KMS-11 (cell line): ENCODE data around the gene USP38.

Experiments used
- H2AFZ ChIP-seq: fragments of 200-600 bp; sonication (generic); 2 replicates; pipeline ENCODE4 v1.6.1; 2016; ENCODE audit warnings: antibody characterized with exemption, mixed run types, low read depth
- H3K27ac ChIP-seq: fragments of 200-600 bp; sonication (generic); 2 replicates; pipeline ENCODE4 v1.6.1; 2016; ENCODE audit warnings: mild to moderate bottlenecking, mixed run types
- H3K27me3 ChIP-seq: fragments of 200-600 bp; sonication (generic); 2 replicates; pipeline ENCODE4 v1.6.1; 2017; ENCODE audit warnings: mild to moderate bottlenecking, low read depth, mixed run types, moderate library complexity; ENCODE audit not compliant: insufficient read depth
- H3K36me3 ChIP-seq: fragments of 200-600 bp; sonication (generic); 2 replicates; pipeline ENCODE4 v1.6.1; 2017; ENCODE audit warnings: mild to moderate bottlenecking, mixed run types; ENCODE audit not compliant: insufficient read depth
- H3K4me1 ChIP-seq: fragments of 200-600 bp; sonication (generic); 2 replicates; pipeline ENCODE4 v1.6.1; 2016; ENCODE audit warnings: mild to moderate bottlenecking, low read depth, mixed run types; ENCODE audit not compliant: poor library complexity, severe bottlenecking
- H3K4me2 ChIP-seq: fragments of 200-600 bp; sonication (generic); 2 replicates; pipeline ENCODE4 v1.7.0; 2016; ENCODE audit warnings: mild to moderate bottlenecking, mixed run types
- H3K4me3 ChIP-seq: fragments of 200-600 bp; sonication (generic); IDR thresholded peaks from 2 replicates; pipeline ENCODE4 v1.6.1; 2017; ENCODE audit warnings: low read depth, low read length, mixed read lengths; ENCODE audit not compliant: insufficient read depth
- H3K79me2 ChIP-seq: fragments of 200-600 bp; sonication (generic); 2 replicates; pipeline ENCODE4 v1.6.1; 2016; ENCODE audit warnings: low read depth, mixed run types; ENCODE audit not compliant: insufficient read depth
- H3K9ac ChIP-seq: fragments of 200-600 bp; sonication (generic); 2 replicates; pipeline ENCODE4 v1.6.1; 2016; ENCODE audit warnings: mild to moderate bottlenecking, mixed run types
- H4K20me1 ChIP-seq: fragments of 200-600 bp; sonication (generic); 2 replicates; pipeline ENCODE4 v1.6.1; 2016; ENCODE audit warnings: mild to moderate bottlenecking, mixed run types; ENCODE audit not compliant: insufficient read depth
- TF ChIP-seq, protein P1 (sequence below): fragments of 200-600 bp; sonication (generic); conservative IDR thresholded peaks from 2 replicates; pipeline ENCODE4 v1.6.1; 2017; ENCODE audit warnings: low read depth, mild to moderate bottlenecking, antibody characterized with exemption, low read length, moderate library complexity, mixed read lengths

The USP38 gene

GRCh38 chr4:143250617-143251016 is 65.9 kb downstream of the USP38 start:
- Histone ChIP-seq H3K36me3 (no peaks in the 10 kb centered on the region), H3K4me1 (no peaks in the 10 kb centered on the region), H3K79me2 (no peaks in the 10 kb centered on the region), H3K4me3 (no peak overlapping the region), H4K20me1 (no peaks in the 10 kb centered on the region), H3K9ac (no peak overlapping the region), H3K27ac (no peak overlapping the region), H2AFZ (no peak overlapping the region), H3K4me2 (no peak overlapping the region), H3K27me3 (no peaks in the 10 kb centered on the region)
- TF ChIP-seq, protein P1, sequence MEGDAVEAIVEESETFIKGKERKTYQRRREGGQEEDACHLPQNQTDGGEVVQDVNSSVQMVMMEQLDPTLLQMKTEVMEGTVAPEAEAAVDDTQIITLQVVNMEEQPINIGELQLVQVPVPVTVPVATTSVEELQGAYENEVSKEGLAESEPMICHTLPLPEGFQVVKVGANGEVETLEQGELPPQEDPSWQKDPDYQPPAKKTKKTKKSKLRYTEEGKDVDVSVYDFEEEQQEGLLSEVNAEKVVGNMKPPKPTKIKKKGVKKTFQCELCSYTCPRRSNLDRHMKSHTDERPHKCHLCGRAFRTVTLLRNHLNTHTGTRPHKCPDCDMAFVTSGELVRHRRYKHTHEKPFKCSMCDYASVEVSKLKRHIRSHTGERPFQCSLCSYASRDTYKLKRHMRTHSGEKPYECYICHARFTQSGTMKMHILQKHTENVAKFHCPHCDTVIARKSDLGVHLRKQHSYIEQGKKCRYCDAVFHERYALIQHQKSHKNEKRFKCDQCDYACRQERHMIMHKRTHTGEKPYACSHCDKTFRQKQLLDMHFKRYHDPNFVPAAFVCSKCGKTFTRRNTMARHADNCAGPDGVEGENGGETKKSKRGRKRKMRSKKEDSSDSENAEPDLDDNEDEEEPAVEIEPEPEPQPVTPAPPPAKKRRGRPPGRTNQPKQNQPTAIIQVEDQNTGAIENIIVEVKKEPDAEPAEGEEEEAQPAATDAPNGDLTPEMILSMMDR: no peak

GRCh38 chr4:143251348-143251747 is 66.6 kb downstream of the USP38 start:
- H2AFZ ChIP-seq: no peak overlapping the region
- TF ChIP-seq, protein P1: no peak

GRCh38 chr4:143251779-143252178 is 67.1 kb downstream of the USP38 start:
- H3K27ac ChIP-seq: no peak overlapping the region
- H3K4me3 ChIP-seq: no peak overlapping the region
- no peaks in the 10 kb centered on the region for H3K36me3 ChIP-seq
- no peaks in the 10 kb centered on the region for H3K4me1 ChIP-seq
- H3K4me2 ChIP-seq: no peak overlapping the region
- TF ChIP-seq, protein P1: no peak
- H2AFZ ChIP-seq: no peak overlapping the region
- H4K20me1 ChIP-seq: no peaks in the 10 kb centered on the region
- H3K9ac ChIP-seq: no peak overlapping the region
- no peaks in the 10 kb centered on the region for H3K27me3 ChIP-seq
- no peaks in the 10 kb centered on the region for H3K79me2 ChIP-seq

More at GRCh38 chr4:143251348-143251747, 66.6 kb downstream of the USP38 start:
- no peaks in the 10 kb centered on the region for H4K20me1 ChIP-seq
- H3K9ac ChIP-seq: no peak overlapping the region
- H3K4me3 ChIP-seq: no peak overlapping the region
- H3K27me3 ChIP-seq: no peaks in the 10 kb centered on the region
- H3K4me2 ChIP-seq: no peak overlapping the region
- H3K79me2 ChIP-seq: no peaks in the 10 kb centered on the region
- H3K27ac ChIP-seq: no peak overlapping the region
- no peaks in the 10 kb centered on the region for H3K4me1 ChIP-seq
- no peaks in the 10 kb centered on the region for H3K36me3 ChIP-seq

- H3K79me2 ChIP-seq: no peaks in the 10 kb centered on the region
- no peak overlapping the region for H3K4me3 ChIP-seq
- H4K20me1 ChIP-seq: no peaks in the 10 kb centered on the region
- H3K36me3 ChIP-seq: no peaks in the 10 kb centered on the region
- TF ChIP-seq, protein P1: no peak
- no peak overlapping the region for H2AFZ ChIP-seq
- H3K9ac ChIP-seq: no peak overlapping the region
- no peak overlapping the region for H3K27ac ChIP-seq
- no peaks in the 10 kb centered on the region for H3K4me1 ChIP-seq
- H3K4me2 ChIP-seq: no peak overlapping the region
- no peaks in the 10 kb centered on the region for H3K27me3 ChIP-seq
These were observed 67.8 kb downstream of the USP38 start for GRCh38 chr4:143252478-143252877.

GRCh38 chr4:143253166-143253565 is 68.4 kb downstream of the USP38 start:
- no peaks in the 10 kb centered on the region for H3K79me2 ChIP-seq
- no peak overlapping the region for H3K4me2 ChIP-seq
- no peak overlapping the region for H3K27ac ChIP-seq
- H3K4me1 ChIP-seq: no peaks in the 10 kb centered on the region
- H2AFZ ChIP-seq: no peak overlapping the region
- no peak overlapping the region for H3K4me3 ChIP-seq
- no peak overlapping the region for H3K9ac ChIP-seq
- no peaks in the 10 kb centered on the region for H4K20me1 ChIP-seq
- H3K36me3 ChIP-seq: no peaks in the 10 kb centered on the region
- no peaks in the 10 kb centered on the region for H3K27me3 ChIP-seq
- TF ChIP-seq, protein P1: no peak
